Measurements from ENCODE around the gene SLC7A7. TPM values are rescaled to one million over a fixed set of nuclear protein-coding genes. Genes with fewer than 3 reads are reported as not detected.
"Not testable (repeated sequence)": the region's sequence is repeated elsewhere in the genome, so short reads cannot be mapped to it uniquely, and the experiment has no call there.

The SLC7A7 gene
- total RNA-seq, 6 experiments from 2014 or later, result 6.2 to 11.4 (median 7.3) TPM

DNA sequence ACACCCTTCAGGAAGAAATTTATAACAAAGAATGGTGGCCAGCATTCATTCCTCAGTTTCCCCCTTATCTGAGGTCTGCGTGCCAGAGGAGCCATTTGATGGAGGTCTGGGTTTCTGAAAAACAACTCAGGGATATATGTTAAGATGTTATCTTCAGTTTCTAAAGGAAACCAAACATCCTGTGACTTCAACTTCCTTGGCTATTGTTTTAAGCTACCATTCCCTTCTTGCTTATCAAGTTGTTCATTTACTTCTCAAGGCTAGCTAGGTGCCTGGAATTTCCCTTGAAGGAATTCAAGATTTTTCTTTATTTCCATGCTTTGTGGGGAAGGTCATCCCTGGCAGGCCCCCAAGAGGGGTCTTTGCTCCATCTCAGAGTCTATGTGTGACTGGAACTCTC lies 75.8 kb downstream of the SLC7A7 start:
- 43% methylated on average over 1 of the region's 1 CpG for WGBS (ENCODE audit: insufficient coverage, low coverage, low lambda C conversion rate, missing lambda C conversion rate)
- Histone ChIP-seq H3K9me3 (no peaks in the 10 kb centered on the region), H3K27ac (no peak overlapping the region), H3K27me3 (no peaks in the 10 kb centered on the region), H3K36me3 (no peaks in the 10 kb centered on the region), H3K4me1 (no peaks in the 10 kb centered on the region), H3K4me3 (no peak overlapping the region)
- no peak for TF ChIP-seq POLR2A (IDR thresholded peaks at IDR 0.05)
- no peak for TF ChIP-seq CTCF (IDR thresholded peaks at IDR 0.05)
- ATAC-seq (no peak), DNase-seq (no peak)
- intact Hi-C loops (cut with DNase I), result no loop called here

DNA sequence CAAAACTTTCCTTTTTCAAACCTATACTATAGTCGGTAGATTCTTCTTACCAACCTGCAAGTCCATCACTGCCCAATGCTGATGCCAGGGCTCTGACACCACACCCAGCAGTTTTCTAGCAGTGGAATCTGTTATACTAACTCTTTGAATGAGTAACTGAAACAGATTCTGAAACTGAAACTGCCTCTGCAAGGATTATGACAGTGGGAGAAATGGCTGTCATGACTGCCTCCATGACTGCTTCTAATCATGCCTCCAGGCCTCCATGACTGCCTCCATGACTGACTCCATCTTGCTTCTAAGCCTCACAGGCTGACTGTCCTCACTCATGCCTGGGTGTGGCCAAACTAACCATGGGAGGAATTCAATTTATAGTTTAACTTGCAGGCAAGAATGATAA lies 78.2 kb downstream of the SLC7A7 start:
- ATAC-seq (no peak), DNase-seq (no peak)
- Histone ChIP-seq H3K27me3 (no peaks in the 10 kb centered on the region), H3K4me3 (no peak overlapping the region), H3K27ac (no peak overlapping the region), H3K9me3 (no peaks in the 10 kb centered on the region), H3K4me1 (no peaks in the 10 kb centered on the region), H3K36me3 (no peaks in the 10 kb centered on the region)
- WGBS (ENCODE audit: insufficient coverage, low coverage, low lambda C conversion rate, missing lambda C conversion rate), result 86% methylated on average over 1 of the region's 1 CpG
- intact Hi-C loops (cut with DNase I), result no loop called here
- no peak for TF ChIP-seq POLR2A (IDR thresholded peaks at IDR 0.05)
- no peak for TF ChIP-seq CTCF (IDR thresholded peaks at IDR 0.05)

DNA sequence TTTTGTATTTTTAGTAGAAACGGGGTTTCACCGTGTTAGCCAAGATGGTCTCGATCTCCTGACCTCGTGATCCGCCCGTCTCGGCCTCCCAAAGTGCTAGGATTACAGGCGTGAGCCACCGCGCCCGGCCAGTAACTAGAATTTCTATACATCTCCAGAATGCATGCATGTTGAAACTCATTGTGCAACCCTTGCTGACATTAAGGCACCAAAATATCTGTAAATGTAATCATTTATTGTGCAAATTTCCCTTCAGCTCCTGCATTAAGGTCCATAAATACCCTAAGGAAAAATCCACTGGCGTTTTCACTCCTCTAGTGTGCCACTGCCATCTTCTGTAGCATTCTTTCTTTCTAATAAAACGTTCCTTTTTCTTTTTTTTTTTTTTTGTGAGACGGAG lies 78.9 kb downstream of the SLC7A7 start:
- H3K36me3 ChIP-seq; H3K4me3 ChIP-seq; H3K9me3 ChIP-seq; DNase-seq; ATAC-seq; H3K27ac ChIP-seq; H3K4me1 ChIP-seq; H3K27me3 ChIP-seq; intact Hi-C loops (cut with DNase I): not testable (repeated sequence)
- 71% methylated on average over 5 of the region's 14 CpGs for WGBS (ENCODE audit: insufficient coverage, low coverage, low lambda C conversion rate, missing lambda C conversion rate)

DNA sequence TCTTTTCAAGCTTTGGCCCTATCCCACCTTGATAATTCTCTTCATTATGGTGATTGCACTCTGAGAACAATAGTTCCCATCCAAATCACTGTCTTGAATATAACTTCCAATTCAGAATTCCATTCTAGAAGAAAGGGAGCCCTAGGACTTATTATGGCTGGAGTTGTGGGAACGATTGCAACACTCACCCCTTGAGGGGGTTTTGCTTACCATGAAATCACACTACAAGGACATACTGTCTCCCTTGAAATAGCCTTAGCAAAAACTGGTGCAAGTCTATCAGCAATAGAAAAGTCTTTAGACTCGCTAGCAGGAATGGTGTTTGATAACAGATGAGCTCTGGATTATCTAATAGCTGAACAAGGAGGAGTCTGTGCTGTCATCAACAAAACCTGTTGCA lies 80.1 kb downstream of the SLC7A7 start:
- no peak overlapping the region for H3K4me3 ChIP-seq
- no peak for DNase-seq
- 61% methylated on average over 2 of the region's 2 CpGs for WGBS (ENCODE audit: insufficient coverage, low coverage, low lambda C conversion rate, missing lambda C conversion rate)
- no peak for ATAC-seq
- no peaks in the 10 kb centered on the region for H3K36me3 ChIP-seq
- intact Hi-C loops (cut with DNase I), result no loop called here
- H3K27me3 ChIP-seq, result no peaks in the 10 kb centered on the region
- H3K9me3 ChIP-seq, result no peaks in the 10 kb centered on the region
- TF ChIP-seq POLR2A (IDR thresholded peaks at IDR 0.05) (no peak), CTCF (IDR thresholded peaks at IDR 0.05) (no peak)
- H3K4me1 ChIP-seq, result no peaks in the 10 kb centered on the region
- H3K27ac ChIP-seq, result no peak overlapping the region

DNA sequence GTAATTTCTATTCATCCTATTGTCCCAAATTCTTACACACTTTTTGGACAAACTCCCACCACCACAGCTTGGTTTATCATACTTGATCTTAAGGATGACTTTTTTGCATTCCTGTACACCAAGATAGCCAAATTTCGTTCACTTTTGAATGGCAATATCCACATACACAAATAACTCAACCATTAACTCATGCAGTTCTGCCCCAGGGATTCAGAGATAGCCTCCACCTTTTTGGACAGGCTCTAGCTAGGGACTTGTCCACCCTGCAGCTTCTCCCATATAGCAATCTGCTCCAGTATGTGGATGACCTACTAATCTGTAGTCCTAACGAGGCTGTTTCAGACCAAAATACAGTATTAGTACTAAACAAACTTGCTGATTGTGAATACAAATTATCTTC lies 81.4 kb downstream of the SLC7A7 start:
- no peak for ATAC-seq

GRCh38 chr14:22732062-22732461 lies 83.2 kb downstream of the SLC7A7 start:
- DNase-seq; H3K36me3 ChIP-seq; H3K9me3 ChIP-seq; H3K27ac ChIP-seq; H3K4me3 ChIP-seq; ATAC-seq; H3K27me3 ChIP-seq; H3K4me1 ChIP-seq; intact Hi-C loops (cut with DNase I): not testable (repeated sequence)
- WGBS (ENCODE audit: insufficient coverage, low coverage, low lambda C conversion rate, missing lambda C conversion rate), result 71% methylated on average over 5 of the region's 5 CpGs

More for the DNA sequence above, 81.4 kb downstream of the SLC7A7 start:
- Histone ChIP-seq H3K4me3 (no peak overlapping the region), H3K4me1 (no peaks in the 10 kb centered on the region), H3K27ac (no peak overlapping the region), H3K9me3 (no peaks in the 10 kb centered on the region), H3K36me3 (no peaks in the 10 kb centered on the region), H3K27me3 (no peaks in the 10 kb centered on the region)
- no peak for DNase-seq
- no peak for TF ChIP-seq POLR2A (IDR thresholded peaks at IDR 0.05)
- TF ChIP-seq CTCF (IDR thresholded peaks at IDR 0.05), result no peak
- intact Hi-C loops (cut with DNase I), result no loop called here
- 39% methylated on average over 2 of the region's 2 CpGs for WGBS (ENCODE audit: insufficient coverage, low coverage, low lambda C conversion rate, missing lambda C conversion rate)

Measured in right lobe of liver (tissue), 6 donors.